Mesendoderm (in vitro differentiated cells): Measurements from ENCODE around the gene BPGM.

Experiments
- DNase-seq: peaks from one replicate; pipeline ENCODE4 v3.0.0; 2013
- H2AK5ac ChIP-seq: 2 replicates; pipeline ENCODE4 v1.6.1; 2013; ENCODE audit warnings: low read length, inconsistent platforms
- H2BK120ac ChIP-seq: 2 replicates; pipeline ENCODE4 v1.6.1; 2013; ENCODE audit warnings: low read depth, mild to moderate bottlenecking, low read length, moderate library complexity, mixed read lengths
- H2BK15ac ChIP-seq: replicated peaks from 2 replicates; pipeline ENCODE4 v1.6.1; 2013; ENCODE audit warnings: low read depth, mild to moderate bottlenecking, moderate library complexity
- H2BK5ac ChIP-seq: 2 replicates; pipeline ENCODE4 v1.6.1; 2013; ENCODE audit warnings: low read length, inconsistent platforms
- H3K18ac ChIP-seq: 2 replicates; pipeline ENCODE4 v1.6.1; 2013; ENCODE audit warnings: mild to moderate bottlenecking, low read length, mixed read lengths
- H3K23ac ChIP-seq: one replicate; pipeline ENCODE4 v1.6.1; 2013; ENCODE audit warnings: low read length
- H3K27ac ChIP-seq: 2 replicates; pipeline ENCODE4 v1.5.1; 2013; ENCODE audit warnings: low read depth, mild to moderate bottlenecking, inconsistent platforms, low read length, moderate library complexity
- H3K27me3 ChIP-seq: 2 replicates; pipeline ENCODE4 v1.6.1; 2013; ENCODE audit warnings: low read length, control low read depth, mild to moderate bottlenecking, inconsistent platforms; ENCODE audit not compliant: insufficient read depth, poor library complexity
- H3K36me3 ChIP-seq: 2 replicates; pipeline ENCODE4 v1.6.1; 2013; ENCODE audit warnings: low read length, inconsistent platforms; ENCODE audit not compliant: control insufficient read depth, insufficient read depth
- H3K4ac ChIP-seq: one replicate; pipeline ENCODE4 v1.6.1; 2013; ENCODE audit warnings: low read depth, mild to moderate bottlenecking, low read length, moderate library complexity
- H3K4me1 ChIP-seq: 2 replicates; pipeline ENCODE4 v1.6.1; 2013; ENCODE audit warnings: low read depth, low read length, inconsistent platforms; ENCODE audit not compliant: control insufficient read depth
- H3K4me2 ChIP-seq: 2 replicates; pipeline ENCODE4 v1.6.1; 2013; ENCODE audit warnings: low read length
- H3K4me3 ChIP-seq: 2 replicates; pipeline ENCODE4 v1.5.1; 2013; ENCODE audit warnings: mild to moderate bottlenecking, low read length
- H3K56ac ChIP-seq: one replicate; pipeline ENCODE4 v1.6.1; 2013; ENCODE audit warnings: low read length
- H3K79me1 ChIP-seq: 2 replicates; pipeline ENCODE4 v1.6.1; 2013; ENCODE audit warnings: low read length, inconsistent platforms
- H3K79me2 ChIP-seq: 2 replicates; pipeline ENCODE4 v1.6.1; 2013; ENCODE audit warnings: mild to moderate bottlenecking, low read length; ENCODE audit not compliant: control insufficient read depth, insufficient read depth
- H3K9ac ChIP-seq: 2 replicates; pipeline ENCODE4 v1.6.1; 2013; ENCODE audit warnings: low read length, inconsistent platforms
- H4K5ac ChIP-seq: one replicate; pipeline ENCODE4 v1.6.1; 2013; ENCODE audit warnings: low read length
- H4K8ac ChIP-seq: one replicate; pipeline ENCODE4 v1.6.1; 2013; ENCODE audit warnings: low read depth, mild to moderate bottlenecking, control low read depth, low read length, moderate library complexity
- WGBS: extraction: QIAGEN DNeasy Blood & Tissue Kit; methylation state at CpG from one replicate; pipeline ENCODE4 v1.1.7; 2013; ENCODE audit warnings: low lambda C conversion rate, missing lambda C conversion rate; ENCODE audit not compliant: insufficient coverage; ENCODE audit errors: extremely low coverage; 5-methylcytosine and 5-hydroxymethylcytosine counted together

The BPGM gene

DNA sequence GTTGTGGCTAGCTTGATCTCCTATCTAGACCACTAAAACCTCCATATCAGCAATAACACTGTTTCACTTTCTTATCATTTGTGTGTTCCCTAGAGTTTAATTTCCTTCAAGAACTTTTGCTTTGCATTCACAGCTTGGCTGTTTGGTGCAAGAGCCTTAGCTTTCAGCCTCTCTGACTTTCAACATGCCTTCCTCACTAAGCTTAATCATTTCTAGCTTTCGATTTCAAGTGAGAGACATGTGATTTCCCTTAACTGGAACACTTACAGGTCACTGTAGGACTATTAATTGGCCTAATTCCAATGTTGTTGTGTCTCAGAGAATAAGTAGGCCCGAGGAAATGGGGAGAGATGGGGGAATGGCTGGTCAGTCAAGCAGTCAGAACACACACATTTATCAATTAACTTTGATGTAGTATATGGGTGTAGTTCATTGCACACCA lies 10.6 kb upstream of the BPGM start:
- H3K27ac ChIP-seq: no peak overlapping the region
- no peak overlapping the region for H3K4ac ChIP-seq
- no peak for DNase-seq
- no peak overlapping the region for H3K23ac ChIP-seq
- no peak overlapping the region for H2AK5ac ChIP-seq
- H2BK5ac ChIP-seq: no peak overlapping the region
- no CpG with 5 or more reads among the region's 2 CpGs for WGBS
- no peak overlapping the region for H3K4me3 ChIP-seq
- H3K18ac ChIP-seq: no peak overlapping the region
- H4K8ac ChIP-seq: no peak overlapping the region
- no peaks in the 10 kb centered on the region for H3K36me3 ChIP-seq
- H2BK15ac ChIP-seq: no peak overlapping the region
- no peak overlapping the region for H3K4me2 ChIP-seq
- no peak overlapping the region for H2BK120ac ChIP-seq
- H3K27me3 ChIP-seq: no peaks in the 10 kb centered on the region
- no peak overlapping the region for H3K56ac ChIP-seq
- no peak overlapping the region for H4K5ac ChIP-seq
- no peaks in the 10 kb centered on the region for H3K79me1 ChIP-seq
- H3K79me2 ChIP-seq: no peaks in the 10 kb centered on the region
- no peak overlapping the region for H3K9ac ChIP-seq
- no peaks in the 10 kb centered on the region for H3K4me1 ChIP-seq

GRCh38 chr7:134637441-134637840 lies 9.2 kb upstream of the BPGM start:
- Histone ChIP-seq H4K8ac (no peak overlapping the region), H3K9ac (no peak overlapping the region), H3K23ac (no peak overlapping the region), H3K18ac (no peak overlapping the region), H2BK5ac (no peak overlapping the region), H3K4ac (no peak overlapping the region), H3K4me3 (no peak overlapping the region), H3K56ac (no peak overlapping the region), H2BK120ac (no peak overlapping the region), H2BK15ac (no peak overlapping the region), H3K79me2 (no peaks in the 10 kb centered on the region), H2AK5ac (no peak overlapping the region), H3K27me3 (no peaks in the 10 kb centered on the region), H4K5ac (no peak overlapping the region), H3K27ac (no peak overlapping the region), H3K4me1 (no peaks in the 10 kb centered on the region), H3K36me3 (no peaks in the 10 kb centered on the region), H3K79me1 (no peaks in the 10 kb centered on the region), H3K4me2 (no peak overlapping the region)
- WGBS: no CpG with 5 or more reads among the region's 4 CpGs
- no peak for DNase-seq

- H3K79me2 ChIP-seq: no peaks in the 10 kb centered on the region
- no peak overlapping the region for H4K5ac ChIP-seq
- no peak overlapping the region for H3K27ac ChIP-seq
- no peaks in the 10 kb centered on the region for H3K27me3 ChIP-seq
- H3K79me1 ChIP-seq: no peaks in the 10 kb centered on the region
- H3K4ac ChIP-seq: no peak overlapping the region
- H2AK5ac ChIP-seq: no peak overlapping the region
- H3K9ac ChIP-seq: no peak overlapping the region
- no peak overlapping the region for H3K56ac ChIP-seq
- H4K8ac ChIP-seq: no peak overlapping the region
- H3K23ac ChIP-seq: no peak overlapping the region
- WGBS: 100% methylated on average over 1 of the region's 7 CpGs
- no peaks in the 10 kb centered on the region for H3K36me3 ChIP-seq
- H3K4me2 ChIP-seq: no peak overlapping the region
- H2BK5ac ChIP-seq: no peak overlapping the region
- H3K4me1 ChIP-seq: no peaks in the 10 kb centered on the region
- no peak overlapping the region for H2BK15ac ChIP-seq
- H3K18ac ChIP-seq: no peak overlapping the region
- no peak for DNase-seq
- no peak overlapping the region for H3K4me3 ChIP-seq
- no peak overlapping the region for H2BK120ac ChIP-seq
Observed at GRCh38 chr7:134637934-134638719, 8.5 kb upstream of the BPGM start.

- no peak overlapping the region for H3K27ac ChIP-seq
- no peak overlapping the region for H3K23ac ChIP-seq
- H2AK5ac ChIP-seq: no peak overlapping the region
- H3K27me3 ChIP-seq: no peaks in the 10 kb centered on the region
- H3K18ac ChIP-seq: no peak overlapping the region
- no peaks in the 10 kb centered on the region for H3K36me3 ChIP-seq
- WGBS: no CpG with 5 or more reads among the region's 3 CpGs
- no peak overlapping the region for H4K8ac ChIP-seq
- H3K79me1 ChIP-seq: no peaks in the 10 kb centered on the region
- no peak overlapping the region for H3K56ac ChIP-seq
- DNase-seq: no peak
- no peak overlapping the region for H2BK120ac ChIP-seq
- no peaks in the 10 kb centered on the region for H3K4me1 ChIP-seq
- no peak overlapping the region for H2BK15ac ChIP-seq
- H3K4ac ChIP-seq: no peak overlapping the region
- no peak overlapping the region for H3K4me2 ChIP-seq
- no peak overlapping the region for H3K9ac ChIP-seq
- H4K5ac ChIP-seq: no peak overlapping the region
- no peaks in the 10 kb centered on the region for H3K79me2 ChIP-seq
- no peak overlapping the region for H3K4me3 ChIP-seq
- H2BK5ac ChIP-seq: no peak overlapping the region
Observed at GRCh38 chr7:134639061-134639460, 7.6 kb upstream of the BPGM start.

DNA sequence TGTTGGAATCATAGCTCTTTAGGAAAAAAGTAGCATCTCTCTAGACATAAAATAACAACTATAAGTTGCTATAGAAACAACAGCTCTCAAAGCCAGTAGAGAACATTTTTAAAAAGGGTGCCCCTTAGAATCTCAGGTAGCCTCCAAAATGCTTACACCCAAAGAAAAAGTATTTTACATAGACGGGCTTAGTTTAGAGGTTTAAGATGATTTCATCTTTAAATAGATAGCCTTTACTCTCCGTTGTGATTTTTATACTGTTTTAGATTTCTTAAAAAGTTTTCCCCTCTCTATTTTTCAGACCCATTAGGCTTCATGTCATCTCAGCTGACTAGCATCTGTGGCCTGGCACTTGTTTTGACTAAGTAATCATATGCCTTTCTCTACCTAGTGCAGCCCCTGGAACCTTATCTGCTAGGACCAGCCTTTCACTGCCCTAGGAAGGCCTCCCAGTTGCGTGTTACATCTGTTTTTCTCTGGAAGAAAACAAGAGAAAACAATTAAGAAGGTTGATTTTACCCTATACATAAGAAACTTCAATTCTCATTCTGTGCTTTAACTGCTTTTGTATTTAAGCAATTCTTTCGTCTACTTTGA lies 6.9 kb upstream of the BPGM start:
- H3K27ac ChIP-seq: no peak overlapping the region
- no peaks in the 10 kb centered on the region for H3K36me3 ChIP-seq
- no peak overlapping the region for H2AK5ac ChIP-seq
- H4K5ac ChIP-seq: no peak overlapping the region
- H2BK120ac ChIP-seq: no peak overlapping the region
- WGBS: no CpG with 5 or more reads among the region's 4 CpGs
- no peak overlapping the region for H3K9ac ChIP-seq
- no peak overlapping the region for H3K23ac ChIP-seq
- H3K79me1 ChIP-seq: no peaks in the 10 kb centered on the region
- no peak overlapping the region for H3K56ac ChIP-seq
- no peak overlapping the region for H3K4me3 ChIP-seq
- H3K27me3 ChIP-seq: no peaks in the 10 kb centered on the region
- no peak overlapping the region for H4K8ac ChIP-seq
- H2BK5ac ChIP-seq: no peak overlapping the region
- DNase-seq: no peak
- H3K18ac ChIP-seq: no peak overlapping the region
- H3K4me2 ChIP-seq: no peak overlapping the region
- no peak overlapping the region for H2BK15ac ChIP-seq
- no peaks in the 10 kb centered on the region for H3K79me2 ChIP-seq
- no peak overlapping the region for H3K4ac ChIP-seq
- H3K4me1 ChIP-seq: no peaks in the 10 kb centered on the region
